T47D (cell line): Measurements from ENCODE around the gene MACF1.
"Not testable (repeated sequence)": the region's sequence is repeated elsewhere in the genome, so short reads cannot be mapped to it uniquely, and the experiment has no call there.

Experiments
- DNase-seq, 2 experiments: peaks; one replicate each; pipeline versions ENCODE4 v3.0.0 to v3.0.0-alpha.2; 2011 to 2012; ENCODE audit warnings: low read depth in 1 of 2, low spot score in 1 of 2
- JUND ChIP-seq: IDR thresholded peaks from 2 replicates; pipeline ENCODE4 v1.6.1; 2012; ENCODE audit warnings: low read depth
- in situ Hi-C: cut with HindIII; loops from 2 replicates; pipeline ENCODE4 v1.10.0; 2016; ENCODE audit warnings: low sequenced_read_pairs, low pct_unique_long_range_greater_than_20kb

MACF1 gene

DNA sequence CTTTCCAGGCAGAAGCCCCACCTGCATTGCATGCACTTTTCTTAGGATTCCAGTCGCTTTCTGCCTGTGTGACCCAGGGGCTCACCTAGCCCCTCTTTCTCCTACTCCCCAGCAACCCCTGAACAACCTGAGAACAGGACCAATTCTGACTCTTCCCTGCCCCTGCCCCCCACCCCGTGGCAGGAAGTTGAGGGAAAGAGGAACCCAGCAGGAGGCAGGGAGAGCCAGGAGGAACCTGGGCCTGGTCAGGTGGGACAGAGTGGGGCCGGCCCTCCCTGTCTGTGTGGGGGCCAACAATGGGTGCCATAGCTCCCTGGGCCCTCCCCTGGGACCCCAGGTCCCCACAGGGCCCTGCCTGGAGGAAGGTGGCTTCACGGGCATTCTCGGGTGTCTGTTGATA lies 293.1 kb downstream of the MACF1 start:
- no peak for DNase-seq
- TF ChIP-seq JUND = no peak
- in situ Hi-C loops = no loop called here

DNA sequence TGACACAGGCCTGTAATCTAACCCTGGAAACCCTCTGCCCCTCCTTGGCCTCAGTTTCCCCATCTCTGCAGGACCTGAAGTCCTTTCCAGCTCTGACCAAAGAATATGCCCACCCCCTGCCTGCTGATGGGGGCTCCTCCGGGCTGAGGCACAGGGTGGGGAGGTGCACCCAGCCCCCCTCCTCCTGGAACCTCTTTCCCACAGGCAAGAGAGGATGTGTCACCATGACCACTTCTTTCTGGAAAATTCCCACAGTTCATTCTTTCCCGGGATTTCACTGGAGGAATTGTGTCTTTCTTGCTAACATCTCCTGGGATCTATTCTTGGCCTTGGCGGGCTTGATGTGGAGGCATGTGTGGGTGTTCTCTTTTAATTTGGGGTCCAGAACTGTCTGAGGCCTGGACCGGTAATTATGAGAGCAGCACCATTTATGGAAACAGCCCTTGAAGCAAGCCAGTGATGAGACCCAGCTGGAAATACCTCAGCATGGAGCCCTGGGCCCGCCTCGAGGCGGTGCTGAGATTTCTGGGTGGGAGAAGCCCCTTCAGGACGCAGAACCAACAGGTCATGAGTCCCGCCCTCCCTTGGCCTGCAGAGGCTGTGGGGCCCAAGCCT lies 293.7 kb downstream of the MACF1 start:
- DNase-seq, in situ Hi-C loops: not testable (repeated sequence)

- in situ Hi-C loops, DNase-seq: not testable (repeated sequence)
These were observed 294.3 kb downstream of the MACF1 start for GRCh38 chr1:39498821-39499220.

- no peak for TF ChIP-seq JUND
- in situ Hi-C loops = no loop called here
These were observed 295.2 kb downstream of the MACF1 start for GRCh38 chr1:39499668-39500067.

GRCh38 chr1:39500862-39501389 lies 296.4 kb downstream of the MACF1 start:
- TF ChIP-seq JUND = no peak
- in situ Hi-C loops = no loop called here
- DNase-seq = peak in 1 of 2 experiments; percentile 72

More at GRCh38 chr1:39499668-39500067, 295.2 kb downstream of the MACF1 start:
- DNase-seq = no peak

DNA sequence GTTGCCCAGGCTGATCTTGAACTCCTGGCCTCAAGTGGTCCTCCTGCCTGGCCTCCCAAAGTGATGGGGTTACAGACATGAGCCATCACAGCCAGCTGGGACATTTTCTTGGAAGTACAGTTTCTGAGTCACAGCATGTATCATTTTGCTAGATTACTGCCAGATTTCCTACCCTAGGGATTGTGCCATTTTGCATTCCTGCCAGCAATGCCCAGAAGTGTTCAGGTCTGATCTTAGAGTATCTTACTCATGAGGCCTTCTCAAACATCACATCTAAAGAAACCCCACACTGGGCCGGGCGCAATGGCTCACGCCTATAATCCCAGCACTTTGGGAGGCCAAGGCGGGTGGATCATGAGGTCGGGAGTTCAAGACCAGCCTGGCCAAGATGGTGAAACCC lies 297.2 kb downstream of the MACF1 start:
- in situ Hi-C loops = no loop called here
- DNase-seq = no peak
- TF ChIP-seq JUND = no peak

DNA sequence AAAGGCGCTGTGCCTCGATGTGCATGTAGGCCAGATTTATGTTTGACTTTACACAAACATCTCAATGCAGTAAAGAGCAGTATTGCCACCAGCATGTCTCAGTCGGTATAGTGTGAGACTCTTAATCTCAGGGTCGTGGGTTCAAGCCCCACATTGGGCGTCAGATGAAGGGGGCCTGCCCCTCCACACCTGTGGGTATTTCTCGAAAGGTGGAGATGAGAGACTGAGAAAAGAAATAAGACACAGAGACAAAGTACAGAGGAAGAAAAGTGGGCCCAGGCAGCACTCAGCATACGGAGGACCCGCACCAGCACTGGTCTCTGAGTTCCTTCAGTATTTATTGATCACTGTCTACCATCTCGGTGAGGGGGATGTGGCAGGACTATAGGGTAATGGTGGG lies 299.9 kb downstream of the MACF1 start:
- DNase-seq, in situ Hi-C loops: not testable (repeated sequence)

DNA sequence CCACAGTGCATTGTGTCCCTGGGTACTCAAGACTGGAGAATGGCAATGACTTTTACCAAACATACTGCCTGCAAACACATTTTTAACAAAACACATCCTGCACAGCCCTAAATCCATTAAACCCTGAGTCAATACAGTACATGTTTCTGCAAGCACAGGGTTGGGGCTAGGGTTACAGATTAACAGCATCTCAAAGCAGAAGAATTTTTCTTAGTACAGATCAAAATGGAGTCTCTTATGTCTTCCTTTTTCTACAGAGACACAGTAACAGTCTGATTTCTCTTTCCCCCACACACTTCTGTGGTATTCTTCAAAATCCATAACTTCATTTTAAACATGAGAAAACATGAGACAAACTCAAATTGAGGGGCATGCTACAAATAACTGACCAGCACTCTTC lies 300.8 kb downstream of the MACF1 start:
- no peak for DNase-seq
- no peak for TF ChIP-seq JUND
- in situ Hi-C loops = no loop called here

GRCh38 chr1:39507230-39507928 lies 302.9 kb downstream of the MACF1 start:
- in situ Hi-C loops = no loop called here

GRCh38 chr1:39508266-39508665 lies 303.8 kb downstream of the MACF1 start:
- DNase-seq = no peak
- in situ Hi-C loops = no loop called here
- TF ChIP-seq JUND = no peak

More at GRCh38 chr1:39507230-39507928, 302.9 kb downstream of the MACF1 start:
- no peak for TF ChIP-seq JUND
- DNase-seq = no peak

DNA sequence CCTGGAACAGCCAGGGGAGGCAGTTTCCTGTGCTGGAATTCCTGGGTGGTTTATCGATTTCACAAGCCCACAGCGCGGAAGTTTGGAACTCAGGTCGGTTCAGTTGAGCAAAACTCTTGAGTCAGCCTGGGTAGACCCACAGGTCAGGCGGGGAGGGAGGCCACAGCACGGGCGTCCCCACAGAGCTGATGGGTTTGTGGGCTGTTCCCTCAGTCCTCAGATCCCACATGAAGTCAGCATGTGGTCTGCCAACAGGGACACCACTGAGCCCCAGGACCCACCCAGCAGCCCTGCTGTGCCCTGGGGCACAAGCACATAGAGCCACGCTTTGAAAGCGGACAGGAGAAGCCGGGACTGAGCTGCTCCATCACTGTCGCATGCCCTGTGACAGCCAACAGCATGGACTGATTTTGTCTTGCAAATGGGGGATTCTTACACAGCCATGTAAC lies 304.4 kb downstream of the MACF1 start:
- in situ Hi-C loops = no loop called here
- DNase-seq = no peak

GRCh38 chr1:39509360-39510009 lies 305.0 kb downstream of the MACF1 start:
- TF ChIP-seq JUND = no peak
- DNase-seq = no peak
- in situ Hi-C loops = no loop called here

More for the DNA sequence above, 304.4 kb downstream of the MACF1 start:
- TF ChIP-seq JUND = no peak

GRCh38 chr1:39510570-39511186 lies 306.2 kb downstream of the MACF1 start:
- DNase-seq, in situ Hi-C loops: not testable (repeated sequence)

GRCh38 chr1:39511477-39511876 lies 307.0 kb downstream of the MACF1 start:
- in situ Hi-C loops, DNase-seq: not testable (repeated sequence)

- in situ Hi-C loops, DNase-seq: not testable (repeated sequence)
These were observed 307.8 kb downstream of the MACF1 start for GRCh38 chr1:39512234-39512847.

DNA sequence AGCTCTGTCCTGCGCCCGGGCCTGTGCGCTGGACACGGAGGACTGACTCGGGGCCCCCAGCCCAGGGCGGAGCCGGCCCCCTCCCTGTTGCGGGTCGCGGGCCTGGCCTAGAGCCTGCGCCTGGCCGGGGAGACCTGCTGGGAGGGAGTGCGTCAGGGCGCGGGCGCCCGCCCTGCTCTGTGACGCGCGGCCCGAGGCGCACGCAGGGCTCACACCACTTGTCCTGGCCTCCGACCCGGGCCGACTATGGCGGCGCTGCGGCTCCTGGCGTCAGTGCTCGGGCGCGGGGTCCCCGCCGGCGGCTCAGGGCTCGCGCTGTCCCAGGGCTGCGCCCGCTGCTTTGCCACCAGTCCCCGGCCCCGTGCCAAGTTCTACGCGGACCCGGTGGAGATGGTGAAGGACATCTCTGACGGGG lies 310.2 kb downstream of the MACF1 start:
- DNase-seq, in situ Hi-C loops: not testable (repeated sequence)
